HCEC 1CT (cell line): ENCODE data around the gene C12orf57.

Experiments
- DNase-seq: peaks from one replicate; pipeline ENCODE4 v3.0.0-alpha.2; 2017

The C12orf57 gene

DNA sequence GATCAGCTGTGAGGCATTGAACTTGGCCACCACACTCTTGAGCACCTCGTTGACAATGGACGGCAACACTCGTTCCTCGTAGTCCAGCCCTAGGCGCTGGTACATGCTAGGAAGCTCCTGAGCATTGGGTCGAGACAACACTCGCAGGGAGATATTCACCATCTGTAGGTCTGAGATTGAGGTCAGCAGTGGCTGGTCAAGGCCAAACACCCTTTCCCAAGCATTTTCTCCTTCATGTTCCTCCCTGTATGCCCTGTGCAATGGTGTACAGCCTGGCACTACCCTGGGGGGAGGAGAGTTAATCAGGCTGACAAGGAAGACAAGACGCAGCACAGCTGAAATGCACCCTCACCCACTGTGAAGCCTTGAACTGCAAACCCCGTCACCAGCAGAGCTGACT, 24.6 kb downstream of the C12orf57 start:
- no peak for DNase-seq

GRCh38 chr12:6970096-6970527, 26.3 kb downstream of the C12orf57 start:
- peak; percentile 13 for DNase-seq

- no peak for DNase-seq
These were observed 30.4 kb downstream of the C12orf57 start for GRCh38 chr12:6974180-6974579.

GRCh38 chr12:6975297-6976032, 31.6 kb downstream of the C12orf57 start:
- no peak for DNase-seq

DNA sequence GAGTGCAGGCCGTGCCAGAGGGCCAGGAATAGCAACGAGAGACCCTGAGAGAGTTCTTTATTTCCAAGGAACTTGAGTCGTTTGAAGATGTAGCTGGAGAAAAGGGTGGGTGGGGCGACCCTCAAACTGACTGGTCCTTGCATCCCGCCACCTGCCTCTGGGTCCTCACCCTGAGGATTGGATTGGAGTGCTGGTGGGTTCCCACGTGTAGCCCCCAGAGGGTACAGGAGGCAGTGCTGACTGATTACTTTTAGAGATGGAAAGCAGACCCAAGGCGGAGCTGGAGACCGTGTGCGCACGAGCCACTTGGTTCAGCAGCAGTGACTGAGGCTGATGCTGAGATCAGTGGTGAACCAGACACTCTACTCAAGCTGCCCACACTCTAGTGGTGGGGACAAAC, 33.8 kb downstream of the C12orf57 start:
- DNase-seq = no peak

- DNase-seq = no peak
These were observed 34.4 kb downstream of the C12orf57 start for GRCh38 chr12:6978188-6978587.

- no peak for DNase-seq
These were observed 34.8 kb downstream of the C12orf57 start for GRCh38 chr12:6978611-6979011.

- no peak for DNase-seq
These were observed 35.2 kb downstream of the C12orf57 start for GRCh38 chr12:6979021-6979420.

DNA sequence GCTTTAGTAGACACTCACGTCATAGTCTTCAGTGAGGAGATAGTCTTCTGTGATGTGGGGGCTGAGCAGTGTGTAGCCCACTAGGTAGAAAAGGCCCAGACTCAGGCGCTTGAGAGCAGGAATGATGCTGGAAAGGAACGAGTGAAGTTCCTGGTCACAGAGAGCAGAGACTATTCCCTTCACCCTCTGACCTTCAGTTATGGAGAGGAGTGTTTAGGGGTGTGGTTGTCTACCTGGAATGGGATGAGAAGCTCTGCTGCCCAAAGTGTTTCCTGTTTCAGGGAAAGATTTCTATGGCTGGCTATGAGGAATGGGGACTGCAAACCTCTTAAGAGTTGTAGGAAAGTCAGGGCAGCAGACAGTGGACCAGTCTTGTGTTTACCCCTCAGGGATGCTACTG, 35.6 kb downstream of the C12orf57 start:
- no peak for DNase-seq

- DNase-seq = no peak
These were observed 36.3 kb downstream of the C12orf57 start for GRCh38 chr12:6980075-6980474.

- no peak for DNase-seq
These were observed 36.9 kb downstream of the C12orf57 start for GRCh38 chr12:6980740-6981139.

DNA sequence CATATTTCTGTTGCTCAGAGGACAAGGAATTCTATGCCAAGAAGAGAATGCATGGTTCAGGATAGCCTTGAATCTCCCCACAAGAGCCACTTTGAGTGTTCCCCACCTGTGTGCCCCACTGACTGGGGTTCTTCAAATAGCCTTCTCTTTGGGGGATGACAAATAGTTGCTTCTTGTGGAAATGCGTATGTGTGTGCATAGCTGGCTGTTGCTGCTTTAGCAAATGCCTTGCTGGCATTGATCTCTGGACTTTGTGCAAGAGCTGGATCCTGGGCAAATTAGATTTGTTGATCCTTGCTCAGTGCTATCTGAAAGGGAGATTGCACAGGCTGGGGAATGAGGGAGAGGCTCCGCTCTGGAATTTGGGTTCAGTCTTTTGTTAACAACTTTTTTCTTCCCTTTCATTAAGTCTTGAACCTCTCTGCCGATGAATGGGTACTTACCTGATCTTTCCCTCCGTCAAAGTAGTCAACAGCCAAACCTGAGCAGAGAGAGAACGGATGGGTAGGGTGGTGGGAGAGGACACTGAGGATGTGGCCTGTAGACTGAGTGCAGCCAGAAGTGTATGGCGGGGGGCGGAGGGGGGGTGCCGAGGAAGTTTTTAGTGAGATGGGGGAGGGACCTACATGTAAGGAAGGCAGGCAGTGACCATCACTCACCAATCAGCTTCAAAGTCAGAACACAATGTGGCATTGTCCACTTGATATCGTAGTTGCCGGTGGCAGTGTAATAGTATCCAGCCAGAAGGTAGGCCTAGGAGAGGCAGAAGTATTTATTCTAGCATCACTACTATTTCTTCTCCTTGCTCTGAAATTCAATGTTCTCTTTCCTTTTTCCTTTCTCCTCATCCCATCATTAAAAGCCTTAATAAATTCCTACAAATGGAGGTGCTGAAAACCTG, 37.6 kb downstream of the C12orf57 start:
- no peak for DNase-seq

DNA sequence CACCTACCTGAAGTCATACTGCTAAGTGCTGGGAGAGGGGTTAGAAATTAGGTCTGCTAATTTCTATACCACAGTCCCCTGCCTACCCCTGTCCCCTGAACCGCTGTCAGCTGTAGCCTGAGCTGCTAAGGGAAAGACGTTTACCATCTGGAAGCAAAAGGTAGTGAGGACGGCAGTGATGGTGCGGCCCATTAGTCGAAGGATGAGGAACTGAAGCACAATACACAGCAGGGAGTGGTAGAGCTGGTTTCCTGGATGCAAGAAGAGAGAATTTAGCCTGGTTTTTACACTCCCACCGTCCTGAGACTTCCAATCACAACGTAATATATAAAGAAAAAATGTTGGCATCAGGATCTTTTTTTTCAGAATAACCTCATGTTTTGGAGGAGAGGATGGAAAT, 38.7 kb downstream of the C12orf57 start:
- no peak for DNase-seq

GRCh38 chr12:6987956-6988553, 44.2 kb downstream of the C12orf57 start:
- DNase-seq = no peak
